HG03103 (cell line): ENCODE results near the gene CYP4F3.
"Not testable (repeated sequence)": the region's sequence is repeated elsewhere in the genome, so short reads cannot be mapped to it uniquely, and the experiment has no call there.

Source experiments
- ATAC-seq: cut with Tn5 transposase; IDR thresholded peaks from one replicate; pipeline ENCODE4 v1.9.1; 2021; ENCODE audit warnings: low read depth; ENCODE audit not compliant: unreplicated experiment

CYP4F3 gene

DNA sequence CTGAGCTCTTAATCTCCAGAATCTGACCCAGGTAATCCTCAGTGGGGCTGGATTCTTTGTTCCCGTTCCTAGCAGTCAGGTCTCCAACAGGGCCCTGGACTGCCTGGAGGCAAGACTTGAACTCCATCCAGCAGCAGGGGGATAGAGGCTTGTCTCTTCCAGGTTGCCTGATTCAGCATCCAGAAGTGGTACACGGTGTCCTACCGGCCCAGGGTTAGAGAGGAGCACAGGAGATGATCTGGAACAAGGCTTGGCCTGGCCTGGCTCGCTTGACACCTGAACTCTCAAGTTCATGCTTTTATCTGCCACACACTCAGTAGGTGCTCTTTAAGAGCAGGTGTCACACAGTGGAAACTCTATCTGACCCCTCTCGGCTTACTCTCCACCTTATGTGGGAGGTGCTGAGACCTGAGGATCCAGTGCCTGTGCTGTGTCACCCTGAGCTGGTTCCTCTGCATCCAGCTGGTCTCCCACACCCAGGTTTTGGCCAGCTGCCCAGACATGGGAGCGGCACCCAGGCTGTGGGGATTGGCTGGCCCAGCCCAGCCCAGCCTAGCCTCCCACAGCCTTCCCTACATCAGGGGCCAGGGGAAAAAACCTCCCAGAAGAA lies at the start of gene CYP4F3:
Gene CYP4F3, plus strand, starts transcription at position 604 of the 610 bp plus-strand sequence. CDS start 519 bp downstream, outside the sequence.
- ATAC-seq: no peak

DNA sequence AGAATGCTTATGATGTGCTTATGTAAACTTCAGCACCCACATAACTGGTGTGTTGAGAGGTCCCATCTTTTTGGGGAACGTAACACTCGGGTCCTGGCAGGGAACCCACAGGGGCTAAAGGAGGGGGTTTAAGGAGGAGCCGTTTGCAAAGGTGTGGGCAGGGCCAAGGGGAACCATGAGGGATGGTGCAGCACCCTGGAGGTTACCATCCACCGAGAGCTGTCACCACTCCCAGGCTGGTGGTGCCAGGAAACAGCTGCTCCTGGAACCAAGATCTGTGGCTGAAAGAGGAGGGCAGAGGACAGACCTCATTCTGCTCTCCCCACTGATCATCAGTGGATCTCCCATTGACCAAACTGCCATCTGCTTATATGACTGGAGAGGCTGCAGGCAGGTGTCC lies 48.9 kb upstream of the CYP4F3 start:
- no peak for ATAC-seq

DNA sequence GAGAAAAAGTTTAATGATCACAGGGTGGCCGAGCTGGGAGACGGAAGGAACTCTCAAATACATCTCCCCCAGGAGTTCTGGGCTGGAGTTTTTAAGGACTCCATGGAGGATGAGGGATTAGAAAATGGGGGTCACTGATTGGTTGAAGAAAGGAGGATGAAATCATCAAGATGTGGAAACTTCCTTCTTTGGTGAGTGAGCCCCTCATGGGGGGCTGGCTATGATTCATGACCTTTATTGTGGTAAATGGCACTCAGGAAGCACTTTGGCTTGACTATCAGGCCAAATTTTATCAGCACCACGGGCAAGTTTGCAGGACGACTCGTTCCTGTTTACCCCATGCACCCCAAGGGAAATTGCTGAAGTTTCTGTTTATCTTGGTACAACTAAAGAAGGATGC lies 48.2 kb upstream of the CYP4F3 start:
- ATAC-seq: not testable (repeated sequence)

GRCh38 chr19:15593766-15594165 lies 46.9 kb upstream of the CYP4F3 start:
- not testable (repeated sequence) for ATAC-seq

DNA sequence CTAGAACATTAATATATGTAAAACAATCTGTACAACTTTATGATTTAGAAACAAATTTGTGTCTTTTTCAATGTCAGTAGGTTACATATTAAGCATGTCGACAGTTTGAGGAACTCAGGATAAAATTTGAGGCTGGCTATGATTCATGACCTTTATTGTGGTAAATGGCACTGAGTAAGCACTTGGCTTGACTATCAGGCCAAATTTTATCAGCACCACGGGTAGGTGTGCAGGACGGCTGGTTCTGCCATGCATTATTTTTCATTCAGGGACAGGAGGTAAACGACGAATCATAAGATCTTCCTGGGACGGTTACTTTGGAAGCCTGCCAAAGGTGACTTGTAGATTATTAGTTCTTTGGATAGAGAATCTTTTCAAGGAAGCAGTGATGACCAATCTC lies 45.6 kb upstream of the CYP4F3 start:
- no peak for ATAC-seq

GRCh38 chr19:15607978-15608925 lies 32.4 kb upstream of the CYP4F3 start:
- ATAC-seq: not testable (repeated sequence)

DNA sequence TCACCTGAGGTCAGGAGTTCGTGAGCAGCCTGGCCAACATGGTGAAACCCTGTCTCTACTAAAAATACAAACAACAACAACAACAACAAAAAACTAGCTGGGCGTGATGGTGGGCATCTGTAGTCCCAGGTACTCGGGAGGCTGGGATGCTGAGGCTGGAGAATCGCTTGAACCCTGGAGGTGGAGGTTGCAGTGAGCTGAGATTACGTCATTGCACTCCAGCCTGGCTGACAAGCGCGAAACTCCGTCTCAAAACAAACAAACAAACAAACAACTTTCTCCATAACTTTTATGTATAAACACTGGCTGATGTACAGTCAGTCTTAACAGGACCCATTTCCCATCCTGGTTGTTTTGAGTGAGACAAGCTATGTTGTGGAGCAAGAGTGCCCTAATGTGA lies 31.4 kb upstream of the CYP4F3 start:
- ATAC-seq: no peak

DNA sequence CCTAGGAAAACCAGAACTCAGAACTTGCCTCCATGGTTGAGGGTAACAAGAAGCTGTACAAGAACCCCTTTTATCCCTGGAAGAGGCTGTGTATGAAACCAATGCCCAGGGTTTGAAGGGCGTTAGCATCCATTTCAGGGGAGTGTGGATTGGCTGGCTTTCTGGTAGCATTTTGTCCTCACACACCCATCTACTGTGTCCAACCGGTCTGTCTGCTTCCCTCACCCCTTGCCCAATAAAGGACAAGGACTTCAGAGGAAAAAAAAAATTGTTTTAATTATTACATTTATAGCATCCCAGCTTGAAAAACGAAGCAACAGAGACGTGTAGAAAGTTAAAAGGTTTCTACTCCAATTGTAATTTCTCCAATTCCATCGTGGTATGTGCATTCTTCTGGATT lies 28.4 kb upstream of the CYP4F3 start:
- no peak for ATAC-seq

- ATAC-seq: no peak
Measured at GRCh38 chr19:15613338-15613737, 27.4 kb upstream of the CYP4F3 start.

- no peak for ATAC-seq
Measured at GRCh38 chr19:15614507-15615379, 26.0 kb upstream of the CYP4F3 start, which contains the start of gene CYP4F8. Gene CYP4F8 (plus strand): TSS chr19:15615218. CDS start chr19:15615617, 399 bp downstream.

GRCh38 chr19:15615526-15615925 lies 25.2 kb upstream of the CYP4F3 start:
- no peak for ATAC-seq

- ATAC-seq: no peak
Measured at GRCh38 chr19:15616183-15616582, 24.5 kb upstream of the CYP4F3 start.

- ATAC-seq: no peak
Measured at GRCh38 chr19:15616627-15617270, 23.9 kb upstream of the CYP4F3 start.

DNA sequence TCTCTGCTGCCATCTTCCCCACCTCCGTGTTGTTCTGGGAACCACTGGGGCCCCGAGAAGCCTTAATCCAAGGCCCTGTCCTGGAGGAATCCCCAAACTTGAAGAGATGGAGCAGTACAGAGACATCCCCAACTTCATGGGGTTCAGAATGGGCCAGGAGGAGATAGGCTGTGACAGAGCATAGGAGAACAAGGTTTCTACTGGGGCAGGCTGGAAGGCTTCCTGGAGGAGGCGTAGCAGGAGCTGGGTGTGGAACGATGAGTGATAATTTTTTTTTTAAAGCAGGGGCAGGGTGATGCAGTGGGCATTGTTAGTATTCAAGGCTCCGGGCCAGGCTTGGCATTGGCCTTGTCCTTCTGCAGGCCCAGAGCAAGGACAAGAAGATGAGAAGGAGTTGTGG lies 22.4 kb upstream of the CYP4F3 start:
- ATAC-seq: no peak

DNA sequence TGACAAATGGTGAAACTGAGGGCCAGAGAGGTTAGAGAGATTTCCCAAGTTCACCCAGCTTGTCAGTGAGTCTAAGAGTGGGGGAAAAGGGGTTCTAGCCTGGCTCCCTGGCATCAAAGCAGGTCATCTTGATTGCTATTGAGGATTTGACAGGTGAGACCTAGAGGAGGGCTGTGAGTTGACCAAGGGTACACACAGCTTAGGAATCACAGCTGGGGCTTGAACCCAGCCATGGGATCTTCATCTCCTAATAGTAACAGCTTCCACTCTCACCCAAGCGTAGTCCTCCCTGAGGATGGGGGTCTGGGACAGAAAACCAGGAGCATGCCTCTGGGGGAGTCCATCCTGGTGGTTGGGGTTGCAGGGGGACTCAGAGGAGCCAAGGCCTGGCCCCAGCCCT lies 18.9 kb upstream of the CYP4F3 start:
- no peak for ATAC-seq

GRCh38 chr19:15622991-15623390 lies 17.7 kb upstream of the CYP4F3 start:
- ATAC-seq: no peak

DNA sequence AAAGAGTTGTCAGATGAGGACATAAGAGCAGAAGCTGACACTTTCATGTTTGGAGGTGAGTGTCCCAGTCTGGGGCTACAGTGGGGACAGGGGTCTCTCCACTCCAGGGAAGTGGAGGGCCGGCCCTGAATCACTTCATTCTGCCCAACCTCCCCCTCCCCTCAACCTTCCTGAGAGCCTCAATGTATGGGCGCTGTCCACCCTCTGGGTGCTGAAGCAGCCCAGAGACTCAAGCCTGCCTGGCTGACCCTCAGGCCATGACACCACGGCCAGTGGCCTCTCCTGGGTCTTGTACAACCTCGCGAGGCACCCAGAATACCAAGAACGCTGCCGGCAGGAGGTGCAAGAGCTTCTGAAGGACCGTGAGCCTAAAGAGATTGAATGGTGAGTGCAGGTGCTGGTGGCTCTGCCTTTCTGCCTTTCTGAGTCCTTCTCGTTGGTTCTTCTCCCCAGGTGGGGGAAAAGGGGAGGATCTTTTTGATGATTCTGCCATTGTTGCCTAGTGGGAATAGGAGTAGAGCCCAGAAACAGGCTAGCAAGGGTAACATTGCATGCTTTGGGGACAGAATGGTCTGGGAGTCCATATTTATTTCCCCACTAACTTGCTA lies 16.9 kb upstream of the CYP4F3 start:
- no peak for ATAC-seq

- no peak for ATAC-seq
Measured at GRCh38 chr19:15628236-15629002, 12.3 kb upstream of the CYP4F3 start.
